Endothelial cell of umbilical vein (primary cell): ENCODE results near the gene PPM1E. TPM values are rescaled to one million over a fixed set of nuclear protein-coding genes. Genes with fewer than 3 reads are reported as not detected.

Source experiments
- BruUV-seq: library from RNA; stranded (reverse); fragments of 400-500 nt; replicated peaks from 2 replicates; lab custom pipeline; 2021; lab: Mats Ljungman, UMichigan
- CTCF ChIA-PET: fragments of 300-600, 350-600 bp; sonication (Branson Sonifier 250); formaldehyde crosslinking; loops from one replicate; lab custom pipeline; 2021; ENCODE audit warnings: antibody characterized with exemption, inconsistent platforms; lab: Charles Lee
- POLR2A ChIA-PET: fragments of 300-600, 350-600 bp; sonication (Branson Sonifier 250); formaldehyde crosslinking; loops from one replicate; lab custom pipeline; 2021; ENCODE audit warnings: antibody characterized with exemption, inconsistent platforms; lab: Charles Lee
- DNase-seq: peaks from one replicate; pipeline ENCODE4 v3.0.0-alpha.2; 2011; ENCODE audit warnings: low read depth, low spot score
- FAIRE-seq: peaks from 2 replicates; lab custom pipeline; 2011; peaks lifted over from hg19 to GRCh38; lab: Jason Lieb, UNC
- H2AFZ ChIP-seq: 2 replicates; pipeline ENCODE4 v1.6.0; 2012; ENCODE audit warnings: low read depth, low read length, control low read depth, inconsistent platforms
- H3K27ac ChIP-seq: 2 replicates; pipeline ENCODE4 v1.5.1; 2011; ENCODE audit warnings: low read depth, mild to moderate bottlenecking, control low read depth, low read length, moderate library complexity; ENCODE audit not compliant: insufficient read depth
- H3K27me3 ChIP-seq, 2 experiments: 2 replicates each; pipeline versions ENCODE4 v1.6.0 to v1.6.1; 2011; ENCODE audit warnings: low read length in 2 of 2, mixed read lengths in 1 of 2; ENCODE audit not compliant: control insufficient read depth in 2 of 2, insufficient read depth in 2 of 2
- H3K36me3 ChIP-seq, 2 experiments: 2 replicates in 1 of 2; 3 replicates in 1 of 2; pipeline ENCODE4 v1.5.1; 2011; ENCODE audit warnings: low read length in 2 of 2, mild to moderate bottlenecking in 1 of 2, moderate library complexity in 1 of 2; ENCODE audit not compliant: control insufficient read depth in 2 of 2, insufficient read depth in 2 of 2; ENCODE audit errors: extremely low read depth in 1 of 2
- H3K4me1 ChIP-seq: 3 replicates; pipeline ENCODE4 v1.5.1; 2011; ENCODE audit warnings: mild to moderate bottlenecking, low read length; ENCODE audit not compliant: control insufficient read depth, insufficient read depth; ENCODE audit errors: extremely low read depth
- H3K4me2 ChIP-seq: 2 replicates; pipeline ENCODE4 v1.6.1; 2011; ENCODE audit warnings: low read length, control low read depth, mixed read lengths; ENCODE audit not compliant: insufficient read depth
- H3K4me3 ChIP-seq, 3 experiments: fragments of 200-600 bp in 1 of 3; sonication (generic), shearing (Covaris generic) in 1 of 3; replicated peaks in 1 of 3; 2 replicates each; pipeline ENCODE4 v1.5.1; 2011 to 2016; ENCODE audit warnings: control low read depth in 3 of 3, low read length in 3 of 3, mild to moderate bottlenecking in 2 of 3, inconsistent platforms in 1 of 3, low read depth in 1 of 3, moderate library complexity in 1 of 3; ENCODE audit not compliant: insufficient read depth in 1 of 3
- H3K79me2 ChIP-seq: 2 replicates; pipeline ENCODE4 v1.6.0; 2012; ENCODE audit warnings: low read length, inconsistent platforms; ENCODE audit not compliant: control insufficient read depth, insufficient read depth
- H3K9ac ChIP-seq: replicated peaks from 2 replicates; pipeline ENCODE3; 2011; ENCODE audit warnings: low read length, control low read depth; ENCODE audit not compliant: insufficient read depth; ENCODE audit errors: extremely low read depth
- H3K9me1 ChIP-seq: replicated peaks from 3 replicates; pipeline ENCODE4 v1.6.0; 2011; ENCODE audit warnings: mild to moderate bottlenecking, low read length; ENCODE audit not compliant: control insufficient read depth, insufficient read depth; ENCODE audit errors: extremely low read depth
- H3K9me3 ChIP-seq: replicated peaks from 2 replicates; pipeline ENCODE4 v1.5.1; 2012; ENCODE audit warnings: low read length, inconsistent platforms; ENCODE audit not compliant: control insufficient read depth, insufficient read depth
- H4K20me1 ChIP-seq: replicated peaks from 2 replicates; pipeline ENCODE3; 2011; ENCODE audit warnings: mild to moderate bottlenecking, low read length; ENCODE audit not compliant: control insufficient read depth, insufficient read depth; ENCODE audit errors: extremely low read depth
- EZH2 ChIP-seq: IDR thresholded peaks from 2 replicates; pipeline ENCODE4 v1.6.1; 2012; ENCODE audit warnings: borderline replicate concordance, low read depth, mild to moderate bottlenecking, moderate library complexity, low read length, inconsistent platforms; ENCODE audit not compliant: severe bottlenecking
- FOS ChIP-seq: IDR thresholded peaks from 2 replicates; pipeline ENCODE4 v1.6.1; 2011; ENCODE audit warnings: mild to moderate bottlenecking, low read length, moderate library complexity, borderline replicate concordance; ENCODE audit not compliant: insufficient read depth
- GATA2 ChIP-seq: IDR thresholded peaks from 2 replicates; pipeline ENCODE4 v1.7.0; 2011; ENCODE audit warnings: low read depth, mild to moderate bottlenecking, moderate library complexity, mixed read lengths, low read length; ENCODE audit not compliant: insufficient read length, insufficient read depth
- JUN ChIP-seq: IDR thresholded peaks from 2 replicates; pipeline ENCODE4 v1.6.1; 2011; ENCODE audit warnings: borderline replicate concordance, low read depth; ENCODE audit not compliant: insufficient read length, insufficient read depth
- MAX ChIP-seq: IDR thresholded peaks from 2 replicates; pipeline ENCODE4 v1.6.1; 2011; ENCODE audit not compliant: insufficient read depth, insufficient read length
- MYC ChIP-seq: IDR thresholded peaks from one replicate; pipeline ENCODE4 v1.6.1; 2011; ENCODE audit warnings: mild to moderate bottlenecking, low read depth, low read length
- POLR2A ChIP-seq: IDR thresholded peaks from 2 replicates; pipeline ENCODE4 v1.6.1; 2012; ENCODE audit warnings: low read depth, mild to moderate bottlenecking, control low read depth, low read length
- POLR2AphosphoS5 ChIP-seq: IDR thresholded peaks from 2 replicates; pipeline ENCODE4 v1.6.1; 2012; ENCODE audit warnings: low read depth, mild to moderate bottlenecking, control low read depth, low read length, moderate library complexity; ENCODE audit not compliant: insufficient read depth
- dilution Hi-C: fragments of 300-500 bp; cut with MboI; formaldehyde crosslinking; loops from one replicate; pipeline ENCODE4 v1.15.0; 2019; ENCODE audit warnings: low sequenced_read_pairs; ENCODE audit not compliant: extremely low pct_ligation_motif_present
- intact Hi-C: fragments of 100-400 bp; cut with micrococcal nuclease; formaldehyde crosslinking; loops from one replicate; pipeline ENCODE4 v1.10.0; 2022
- polyA plus RNA-seq, 4 experiments: library from polyadenylated mRNA; depleted of rRNA in 3 of 4; stranded (reverse) in 3 of 4; unstranded in 1 of 4; fragments of >200 nt; gene quantifications; 2 replicates each; pipeline versions ENCODE4 v1.2.1 to v1.2.3, GENCODE V29; 2011 to 2012; ENCODE audit warnings: missing spikeins in 1 of 4
- total RNA-seq: library from RNA; stranded (reverse); gene quantifications from 2 replicates; pipeline ENCODE4 v1.2.3, GENCODE V29; 2021
- TF ChIP-seq, protein P1 (sequence below), 2 donors: IDR thresholded peaks; 1 replicate in 1 of 2; 2 replicates in 1 of 2; pipeline ENCODE4 v1.5.1; 2011; ENCODE audit warnings: low read length in 2 of 2, mild to moderate bottlenecking in 2 of 2, moderate library complexity in 2 of 2, control low read depth in 1 of 2, inconsistent platforms in 1 of 2, low read depth in 1 of 2; ENCODE audit not compliant: insufficient read depth in 1 of 2; ENCODE audit errors: extremely low read depth in 1 of 2

Gene PPM1E
- total and polyA plus RNA-seq, 2 donors (not counting 3 experiments of a cell fraction or from before 2014, with no cell fraction given), result 0.01 TPM; not detected in 1

DNA sequence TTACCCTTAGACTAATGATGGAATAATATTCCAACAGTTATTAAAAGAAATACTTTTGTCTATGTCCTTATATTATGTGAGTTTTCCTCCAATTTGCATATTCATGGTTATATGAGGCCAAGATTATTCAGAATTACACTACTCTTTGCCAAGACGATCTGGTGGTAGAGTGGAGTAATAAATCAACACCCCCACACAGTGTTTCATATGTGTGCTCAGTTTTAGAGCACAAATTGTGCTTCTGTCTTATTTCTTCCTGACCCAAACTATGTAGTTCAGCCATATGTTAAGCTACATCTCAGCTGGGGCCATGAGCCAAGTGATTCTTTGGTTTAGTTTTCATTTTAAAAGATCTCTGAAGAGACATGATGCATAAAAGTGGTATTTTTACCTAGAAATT lies 26.9 kb upstream of the PPM1E start:
- H4K20me1 ChIP-seq, result no peaks in the 10 kb centered on the region
- no peaks in the 10 kb centered on the region for H3K9me1 ChIP-seq
- no peaks in the 10 kb centered on the region for H3K79me2 ChIP-seq
- H3K36me3 ChIP-seq, result no peaks in the 10 kb centered on the region
- POLR2A ChIA-PET, result no interaction called here
- H3K9me3 ChIP-seq, result no peaks in the 10 kb centered on the region
- FAIRE-seq (no peak), DNase-seq (no peak)
- H3K4me3 ChIP-seq, result no peak overlapping the region
- no peaks in the 10 kb centered on the region for H3K27me3 ChIP-seq
- intact Hi-C loops, result no loop called here
- TF ChIP-seq JUN (no peak), POLR2AphosphoS5 (no peak)
- TF ChIP-seq, protein P1, sequence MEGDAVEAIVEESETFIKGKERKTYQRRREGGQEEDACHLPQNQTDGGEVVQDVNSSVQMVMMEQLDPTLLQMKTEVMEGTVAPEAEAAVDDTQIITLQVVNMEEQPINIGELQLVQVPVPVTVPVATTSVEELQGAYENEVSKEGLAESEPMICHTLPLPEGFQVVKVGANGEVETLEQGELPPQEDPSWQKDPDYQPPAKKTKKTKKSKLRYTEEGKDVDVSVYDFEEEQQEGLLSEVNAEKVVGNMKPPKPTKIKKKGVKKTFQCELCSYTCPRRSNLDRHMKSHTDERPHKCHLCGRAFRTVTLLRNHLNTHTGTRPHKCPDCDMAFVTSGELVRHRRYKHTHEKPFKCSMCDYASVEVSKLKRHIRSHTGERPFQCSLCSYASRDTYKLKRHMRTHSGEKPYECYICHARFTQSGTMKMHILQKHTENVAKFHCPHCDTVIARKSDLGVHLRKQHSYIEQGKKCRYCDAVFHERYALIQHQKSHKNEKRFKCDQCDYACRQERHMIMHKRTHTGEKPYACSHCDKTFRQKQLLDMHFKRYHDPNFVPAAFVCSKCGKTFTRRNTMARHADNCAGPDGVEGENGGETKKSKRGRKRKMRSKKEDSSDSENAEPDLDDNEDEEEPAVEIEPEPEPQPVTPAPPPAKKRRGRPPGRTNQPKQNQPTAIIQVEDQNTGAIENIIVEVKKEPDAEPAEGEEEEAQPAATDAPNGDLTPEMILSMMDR (IDR thresholded peaks at IDR 0.05; ENCODE audit: extremely low read depth in 1 of 2, insufficient read depth in 1 of 2, low read depth in 1 of 2, low read length in 2 of 2), result no peak
- BruUV-seq, result no TSS peak
- no peak overlapping the region for H2AFZ ChIP-seq
- CTCF ChIA-PET, result no interaction called here
- dilution Hi-C loops, result no loop called here
- no peak overlapping the region for H3K9ac ChIP-seq
- no peak overlapping the region for H3K4me2 ChIP-seq
- no peaks in the 10 kb centered on the region for H3K4me1 ChIP-seq
- no peak overlapping the region for H3K27ac ChIP-seq

DNA sequence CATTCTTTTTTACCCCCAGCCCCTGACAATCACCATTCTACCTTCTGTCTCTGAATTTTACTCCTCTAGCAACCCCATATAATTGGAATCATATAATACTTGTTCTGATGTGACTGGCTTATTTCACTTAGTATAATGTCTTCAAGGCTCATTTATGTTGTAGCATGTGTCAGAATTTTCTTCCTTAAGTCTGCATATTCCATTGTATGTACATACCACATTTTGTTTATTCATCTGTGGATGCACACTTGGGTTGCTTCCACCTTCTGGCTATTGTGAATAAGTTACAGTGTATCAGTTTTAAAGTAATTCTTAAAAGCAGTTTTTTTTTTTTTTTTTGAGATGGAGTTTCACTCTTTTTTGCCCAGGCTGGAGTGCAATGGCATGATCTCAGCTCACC lies 24.7 kb upstream of the PPM1E start:
- no TSS peak for BruUV-seq
- Histone ChIP-seq H3K27me3 (no peaks in the 10 kb centered on the region), H3K4me1 (no peaks in the 10 kb centered on the region), H3K4me2 (no peak overlapping the region), H3K36me3 (no peaks in the 10 kb centered on the region), H3K27ac (no peak overlapping the region), H3K9me3 (no peaks in the 10 kb centered on the region), H3K9ac (no peak overlapping the region), H2AFZ (no peak overlapping the region), H3K9me1 (no peaks in the 10 kb centered on the region), H4K20me1 (no peaks in the 10 kb centered on the region), H3K79me2 (no peaks in the 10 kb centered on the region), H3K4me3 (no peak overlapping the region)
- DNase-seq (no peak), FAIRE-seq (no peak)
- dilution Hi-C loops, result no loop called here
- intact Hi-C loops, result no loop called here
- TF ChIP-seq MYC (no peak), EZH2 (no peak), POLR2A (no peak), FOS (no peak), MAX (no peak), POLR2AphosphoS5 (no peak), JUN (no peak), GATA2 (no peak)
- TF ChIP-seq, protein P1 (IDR thresholded peaks at IDR 0.05; ENCODE audit: extremely low read depth in 1 of 2, insufficient read depth in 1 of 2, low read depth in 1 of 2, low read length in 2 of 2), result no peak
- POLR2A ChIA-PET, result interaction anchor here (0.6 kb wide), 1 partner anchor 25 kb away, joined by 3 read pairs; no protein-coding TSS in a partner anchor
- CTCF ChIA-PET, result no interaction called here
